ENCODE data around the gene NFATC2.

NFATC2 gene

GRCh38 chr20:51384875-51385274 lies 157.6 kb downstream of the NFATC2 start:
- no peak for DNase-seq (ENCODE audit: low read depth)
- no peak overlapping the region for H3K4me3 ChIP-seq (replicated peaks; ENCODE audit: low read depth, low read length)
- TF ChIP-seq, protein P1, sequence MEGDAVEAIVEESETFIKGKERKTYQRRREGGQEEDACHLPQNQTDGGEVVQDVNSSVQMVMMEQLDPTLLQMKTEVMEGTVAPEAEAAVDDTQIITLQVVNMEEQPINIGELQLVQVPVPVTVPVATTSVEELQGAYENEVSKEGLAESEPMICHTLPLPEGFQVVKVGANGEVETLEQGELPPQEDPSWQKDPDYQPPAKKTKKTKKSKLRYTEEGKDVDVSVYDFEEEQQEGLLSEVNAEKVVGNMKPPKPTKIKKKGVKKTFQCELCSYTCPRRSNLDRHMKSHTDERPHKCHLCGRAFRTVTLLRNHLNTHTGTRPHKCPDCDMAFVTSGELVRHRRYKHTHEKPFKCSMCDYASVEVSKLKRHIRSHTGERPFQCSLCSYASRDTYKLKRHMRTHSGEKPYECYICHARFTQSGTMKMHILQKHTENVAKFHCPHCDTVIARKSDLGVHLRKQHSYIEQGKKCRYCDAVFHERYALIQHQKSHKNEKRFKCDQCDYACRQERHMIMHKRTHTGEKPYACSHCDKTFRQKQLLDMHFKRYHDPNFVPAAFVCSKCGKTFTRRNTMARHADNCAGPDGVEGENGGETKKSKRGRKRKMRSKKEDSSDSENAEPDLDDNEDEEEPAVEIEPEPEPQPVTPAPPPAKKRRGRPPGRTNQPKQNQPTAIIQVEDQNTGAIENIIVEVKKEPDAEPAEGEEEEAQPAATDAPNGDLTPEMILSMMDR (IDR thresholded peaks at IDR 0.05; ENCODE audit: low read length, missing control alignments), result no peak

DNA sequence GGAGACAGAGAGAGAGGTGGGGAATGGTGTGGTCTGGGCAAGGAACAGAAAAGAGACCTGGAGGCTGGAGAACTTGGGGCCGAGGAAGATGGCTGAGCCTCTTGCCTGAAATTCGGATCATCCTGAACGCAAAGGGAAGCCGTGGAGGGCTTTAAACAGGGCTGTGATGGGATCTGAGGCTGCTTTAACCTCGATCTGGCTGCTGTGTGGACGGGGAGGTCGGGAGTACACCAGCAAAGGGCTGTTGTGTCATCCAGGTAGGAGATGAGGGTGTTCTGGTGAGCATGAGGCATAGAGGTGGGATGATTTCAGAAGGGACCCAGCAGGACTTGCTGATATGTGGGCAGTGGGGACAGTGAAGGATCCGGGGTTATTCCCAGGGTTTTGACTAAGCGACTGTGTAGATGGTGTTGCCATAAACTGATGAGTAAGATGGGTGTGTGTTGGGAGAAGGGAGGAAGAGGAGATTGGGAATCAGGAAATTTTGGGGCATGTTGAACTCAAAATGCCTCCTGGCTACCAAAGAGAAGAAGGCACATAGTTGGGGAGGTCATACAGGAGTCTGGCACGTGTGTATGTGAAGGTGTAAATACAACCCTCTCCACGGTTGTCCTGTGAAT lies 158.5 kb downstream of the NFATC2 start:
- TF ChIP-seq, protein P1 (IDR thresholded peaks at IDR 0.05; ENCODE audit: low read length, missing control alignments), result no peak
- no peak for DNase-seq (ENCODE audit: low read depth)
- H3K4me3 ChIP-seq (replicated peaks; ENCODE audit: low read depth, low read length), result no peak overlapping the region

DNA sequence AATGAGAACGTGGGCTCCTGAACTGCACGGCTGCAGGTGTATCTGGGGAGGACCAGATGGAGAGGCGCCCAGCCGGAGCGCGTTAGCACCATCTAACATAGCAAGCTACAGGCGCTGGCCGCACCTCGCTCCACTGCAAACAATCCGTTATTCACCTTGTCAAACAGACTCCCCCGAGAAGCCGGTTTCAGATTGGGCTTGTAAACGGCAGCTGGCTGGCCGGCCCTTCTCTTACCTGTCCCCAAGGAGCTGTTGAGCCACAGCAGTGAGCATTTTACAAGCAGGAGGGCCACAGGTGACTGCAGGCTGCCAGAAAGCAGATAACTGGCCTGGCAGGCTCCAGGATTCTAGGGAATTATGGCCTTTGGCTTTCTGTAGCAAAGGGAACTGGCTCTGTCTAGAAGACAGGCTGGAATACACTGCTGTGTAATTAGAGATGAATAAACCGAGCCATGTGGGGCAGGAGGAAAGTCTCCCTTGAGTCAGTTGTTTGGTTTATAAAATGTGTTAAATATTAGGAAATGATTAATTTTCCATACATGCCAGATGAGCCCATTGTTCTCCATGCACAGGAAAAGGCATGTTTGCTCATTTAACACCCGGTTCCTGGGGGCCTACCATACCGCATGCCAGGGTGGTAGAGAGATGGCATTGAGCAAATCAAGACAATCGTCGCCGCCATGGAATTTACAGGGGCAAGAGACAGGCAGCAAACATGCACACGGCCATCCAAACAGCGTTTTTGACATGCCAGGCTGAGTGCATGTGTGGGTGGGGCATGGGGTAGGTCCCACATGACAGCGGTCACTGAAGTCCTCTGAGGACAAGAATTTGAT lies 159.3 kb downstream of the NFATC2 start:
- DNase-seq (ENCODE audit: low read depth), result no peak
- TF ChIP-seq, protein P1 (IDR thresholded peaks at IDR 0.05; ENCODE audit: low read length, missing control alignments), result no peak
- no peak overlapping the region for H3K4me3 ChIP-seq (replicated peaks; ENCODE audit: low read depth, low read length)

- TF ChIP-seq, protein P1 (IDR thresholded peaks at IDR 0.05; ENCODE audit: low read length, missing control alignments), result no peak
Measured at GRCh38 chr20:51382111-51382985, 160.2 kb downstream of the NFATC2 start.

GRCh38 chr20:51381557-51381956 lies 161.0 kb downstream of the NFATC2 start:
- DNase-seq (ENCODE audit: low read depth), result no peak
- TF ChIP-seq, protein P1 (IDR thresholded peaks at IDR 0.05; ENCODE audit: low read length, missing control alignments), result no peak
- H3K4me3 ChIP-seq (replicated peaks; ENCODE audit: low read depth, low read length), result no peak overlapping the region

More at GRCh38 chr20:51382111-51382985, 160.2 kb downstream of the NFATC2 start:
- H3K4me3 ChIP-seq (replicated peaks; ENCODE audit: low read depth, low read length), result no peak overlapping the region
- DNase-seq (ENCODE audit: low read depth), result no peak

DNA sequence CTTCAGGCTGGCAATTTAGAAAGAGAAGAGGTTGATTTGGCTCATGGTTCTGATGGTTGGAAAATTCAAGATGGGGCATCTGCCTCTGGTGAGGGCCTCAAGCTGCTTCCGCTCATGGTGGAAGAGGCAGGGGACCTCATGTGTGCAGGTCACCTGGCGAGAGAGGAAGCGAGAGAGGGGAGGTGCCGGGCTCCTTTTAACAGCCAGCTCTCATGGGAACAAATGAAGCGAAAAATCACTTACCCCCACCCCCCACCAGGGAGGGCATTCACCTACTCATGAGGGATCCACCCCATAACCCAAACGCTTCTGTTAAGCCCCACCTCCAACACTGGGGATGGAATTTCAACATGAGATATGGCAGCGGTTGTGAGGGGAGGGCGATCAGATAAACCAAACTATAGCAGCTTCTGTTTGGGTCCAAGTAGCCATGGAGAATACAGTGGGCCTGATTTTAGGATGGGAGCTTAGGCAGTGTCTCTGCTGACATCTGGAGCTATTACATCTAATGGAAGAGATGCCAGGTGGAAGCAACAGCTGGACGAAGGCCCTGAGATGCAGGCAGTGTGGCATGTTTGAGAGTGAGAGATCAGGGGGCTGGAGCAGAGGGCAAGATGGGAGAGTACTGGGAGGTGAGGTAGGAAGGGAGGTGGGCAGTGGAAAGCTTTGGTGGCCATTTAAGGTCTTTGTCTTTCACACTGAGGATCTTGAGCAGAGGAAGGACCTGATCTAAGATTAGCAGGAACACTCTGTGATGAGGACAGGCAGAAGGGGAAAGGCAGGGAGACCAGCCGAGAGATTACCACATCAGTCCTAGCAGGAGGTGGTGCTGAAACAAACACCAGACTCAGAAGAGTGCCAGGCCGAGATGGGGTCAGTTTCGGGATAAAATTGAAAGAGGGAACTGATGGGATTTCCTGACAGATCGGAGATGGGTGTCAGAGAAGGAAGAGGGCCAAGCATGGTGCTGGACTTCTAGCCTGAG lies 161.8 kb downstream of the NFATC2 start:
- H3K4me3 ChIP-seq (replicated peaks; ENCODE audit: low read depth, low read length), result no peak overlapping the region
- TF ChIP-seq, protein P1 (IDR thresholded peaks at IDR 0.05; ENCODE audit: low read length, missing control alignments), result no peak
- DNase-seq (ENCODE audit: low read depth), result no peak
